ENCODE data around the gene IQCF6. TPM values are rescaled to one million over a fixed set of nuclear protein-coding genes. Genes with fewer than 3 reads are reported as not detected.

Gene IQCF6
- total RNA-seq, result not detected in 2 replicates

DNA sequence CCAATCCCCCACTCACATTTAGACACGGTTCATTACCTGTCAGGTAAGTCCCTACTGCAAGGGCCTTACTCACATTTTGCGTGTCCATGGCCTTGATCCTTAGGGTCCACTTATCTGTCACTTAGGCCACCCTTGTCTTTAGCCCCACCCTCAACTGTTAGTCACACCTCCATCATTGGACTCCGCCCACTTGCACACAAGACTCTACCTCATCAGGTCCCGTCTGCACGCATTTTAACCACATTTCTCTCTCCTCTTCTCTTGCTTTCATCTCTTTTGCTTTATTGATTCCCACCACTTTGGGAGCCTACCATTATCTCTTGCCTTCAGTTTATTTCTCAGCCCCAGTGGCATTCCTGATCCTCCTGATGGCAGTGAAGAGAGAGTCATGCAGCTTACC is at the start of gene IQCF6:
Gene IQCF6, minus strand, starts transcription at position 101 of the 400 bp plus-strand sequence. Its CDS starts 13 bp downstream, at position 88.

Other genes starting within 250 kb of the IQCF6 start
- 19.8 and 23.3 TPM in 2 replicates for gene RAD54L2, start 240.5 kb downstream of the IQCF6 start, total RNA-seq
- 34.5 and 52.3 TPM in 2 replicates for gene TEX264, start 108.0 kb downstream of the IQCF6 start, total RNA-seq
- under 0.01 TPM in 2 replicates for gene GRM2, start 72.2 kb downstream of the IQCF6 start, total RNA-seq
- gene IQCF2, start 82.4 kb upstream of the IQCF6 start, total RNA-seq, result not detected in 2 replicates
- gene IQCF5, start 96.4 kb upstream of the IQCF6 start, total RNA-seq, result not detected in 2 replicates
- 0.14 TPM in 1 of 2 replicates, not detected in the other for gene IQCF1, start 124.1 kb upstream of the IQCF6 start, total RNA-seq
- 38.3 and 40.7 TPM in 2 replicates for gene RRP9, start 162.7 kb upstream of the IQCF6 start, total RNA-seq
- 3.1 and 13.2 TPM in 2 replicates for gene PARP3, start 163.1 kb upstream of the IQCF6 start, total RNA-seq
- under 0.01 TPM in 1 of 2 replicates, not detected in the other for gene GPR62, start 176.1 kb upstream of the IQCF6 start, total RNA-seq
- 10.3 and 14.7 TPM in 2 replicates for gene PCBP4, start 188.2 kb upstream of the IQCF6 start, total RNA-seq
- gene ABHD14B, start 194.8 kb upstream of the IQCF6 start, total RNA-seq, result 16.4 and 27.0 TPM in 2 replicates
- 1.7 and 2.5 TPM in 2 replicates for gene ABHD14A, start 195.8 kb upstream of the IQCF6 start, total RNA-seq
- 56.2 and 72.1 TPM in 2 replicates for gene ACY1, start 204.3 kb upstream of the IQCF6 start, total RNA-seq
- gene RPL29, start 216.7 kb upstream of the IQCF6 start, total RNA-seq, result 839 and 989 TPM in 2 replicates